Activated CD8-positive, alpha-beta T cell treated with anti-CD3 and anti-CD28 coated beads, Interleukin-2, amount 10 ng/mL, durations not matched to agents 7 days and 5 days (primary cell): ENCODE results near the gene WWC2. TPM values are rescaled to one million over a fixed set of nuclear protein-coding genes. Genes with fewer than 3 reads are reported as not detected.

Experiments used
- ATAC-seq: fragments of 150-1000 bp; cut with Tn5 transposase; one replicate; pipeline ENCODE4 v1.10.0; 2021; ENCODE audit warnings: moderate library complexity
- CTCF ChIA-PET: fragments of 350-600 bp; sonication (Branson Sonifier 250); formaldehyde crosslinking; loops from one replicate; lab custom pipeline; 2021; ENCODE audit warnings: antibody characterized with exemption; lab: Charles Lee
- POLR2A ChIA-PET: fragments of 350-600 bp; sonication (Branson Sonifier 250); formaldehyde crosslinking; loops from one replicate; lab custom pipeline; 2021; ENCODE audit warnings: antibody characterized with exemption; lab: Charles Lee
- DNase-seq: peaks from one replicate; pipeline ENCODE4 v3.0.0-alpha.2; 2020
- H3K27ac Mint-ChIP-seq: one replicate; pipeline ENCODE4 v1.8.0; 2021; ENCODE audit warnings: mild to moderate bottlenecking, mixed read lengths
- H3K27me3 Mint-ChIP-seq: one replicate; pipeline ENCODE4 v1.8.0; 2021; ENCODE audit warnings: low read depth, mixed read lengths
- H3K36me3 Mint-ChIP-seq: one replicate; pipeline ENCODE4 v1.8.0; 2021; ENCODE audit warnings: low read depth, mixed read lengths
- H3K4me1 Mint-ChIP-seq: one replicate; pipeline ENCODE4 v1.8.0; 2021; ENCODE audit warnings: low read depth, mixed read lengths
- H3K4me3 Mint-ChIP-seq: one replicate; pipeline ENCODE4 v1.8.0; 2021; ENCODE audit warnings: mild to moderate bottlenecking, mixed read lengths
- H3K9me3 Mint-ChIP-seq: one replicate; pipeline ENCODE4 v1.8.0; 2022; ENCODE audit warnings: mixed read lengths; ENCODE audit not compliant: insufficient read depth
- total RNA-seq, 2 experiments: library from RNA; stranded (reverse); gene quantifications; one replicate each; pipeline ENCODE4 v1.2.3, GENCODE V29; 2021

The WWC2 gene
- total RNA-seq, 2 experiments from 2014 or later: 0.21 TPM

DNA sequence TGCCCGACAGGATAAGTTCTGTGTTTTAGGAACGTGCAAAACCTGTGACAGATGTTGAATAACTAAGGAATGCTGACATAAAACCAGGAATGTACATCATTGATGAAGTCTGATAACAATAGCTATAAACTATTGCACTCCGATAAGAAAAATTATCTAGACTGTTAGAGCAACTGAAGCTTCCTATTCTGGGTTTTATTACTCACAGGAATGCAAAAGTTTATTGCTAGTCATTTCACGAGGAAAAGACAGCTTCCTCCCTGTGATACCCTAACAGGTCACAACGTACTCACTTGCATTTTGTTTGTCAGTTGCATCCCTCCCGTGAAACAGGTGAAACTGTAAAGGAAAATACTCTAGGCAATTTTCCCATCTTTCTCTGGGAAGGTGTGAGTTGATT, 155.1 kb downstream of the WWC2 start:
- Mint-ChIP-seq H3K27ac (no peak overlapping the region), H3K4me3 (no peak overlapping the region), H3K27me3 (peaks cover 2% of the 10 kb centered on the region), H3K36me3 (no peaks in the 10 kb centered on the region), H3K4me1 (no peaks in the 10 kb centered on the region), H3K9me3 (no peaks in the 10 kb centered on the region)
- ATAC-seq (no peak), DNase-seq (no peak)
- CTCF ChIA-PET: interaction anchor here (0.8 to 2.4 kb wide), 4 partner anchors 7 to 316 kb away, joined by 3 to 13 read pairs (median 6); no protein-coding TSS in a partner anchor
- POLR2A ChIA-PET: no interaction called here

DNA sequence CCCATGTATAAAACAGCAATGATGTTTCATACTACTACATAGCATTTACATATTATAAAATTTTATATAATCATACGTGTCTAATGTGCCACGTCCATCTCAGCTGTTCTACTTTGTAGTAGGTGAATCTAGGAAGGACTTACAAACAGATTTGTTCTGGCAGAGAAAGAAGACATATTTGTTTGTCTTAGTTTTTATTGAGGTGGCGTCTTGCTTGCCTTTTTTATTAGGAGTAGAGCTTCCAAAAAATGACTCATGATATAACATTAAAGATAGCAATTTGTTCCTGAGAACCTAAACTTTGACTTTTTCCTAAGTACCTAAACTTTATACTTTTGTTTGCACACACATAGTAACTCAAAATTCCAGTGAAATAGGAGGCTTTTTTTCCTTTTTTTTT, 156.4 kb downstream of the WWC2 start:
- no peaks in the 10 kb centered on the region for H3K36me3 Mint-ChIP-seq
- CTCF ChIA-PET: interaction anchor here (0.7 to 2.7 kb wide), 2 partner anchors 181 to 317 kb away, joined by 3 to 13 read pairs; no protein-coding TSS in a partner anchor
- H3K27ac Mint-ChIP-seq: no peak overlapping the region
- no peak for ATAC-seq
- peaks cover 4% of the 10 kb centered on the region for H3K27me3 Mint-ChIP-seq
- no peak for DNase-seq
- POLR2A ChIA-PET: interaction anchor here (0.7 kb wide), 1 partner anchor 1221 kb away, joined by 3 read pairs; no protein-coding TSS in a partner anchor
- H3K9me3 Mint-ChIP-seq: no peaks in the 10 kb centered on the region
- no peaks in the 10 kb centered on the region for H3K4me1 Mint-ChIP-seq
- H3K4me3 Mint-ChIP-seq: no peak overlapping the region

DNA sequence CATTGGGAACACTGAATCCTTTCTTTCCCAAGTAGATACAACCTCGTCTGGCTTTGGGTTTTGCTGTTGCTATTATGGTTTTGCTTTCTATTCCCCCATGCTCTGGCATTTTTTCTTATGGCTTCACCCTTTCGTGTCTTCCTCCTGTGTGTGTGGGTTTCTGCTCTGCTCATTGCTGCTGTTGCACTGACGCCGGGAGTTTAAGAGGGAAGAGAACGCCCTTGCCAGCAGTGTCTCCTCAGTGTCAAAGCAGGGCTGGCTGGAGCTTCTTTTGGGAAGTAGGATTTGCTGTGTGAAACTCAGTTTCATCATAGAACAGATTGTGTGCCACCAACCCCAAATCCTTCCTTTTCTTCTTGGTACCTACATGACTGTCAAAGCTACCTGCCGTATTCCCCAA, 157.3 kb downstream of the WWC2 start:
- POLR2A ChIA-PET: interaction anchor here (0.6 to 0.7 kb wide), 2 partner anchors 45 to 245 kb away, joined by 4 read pairs; no protein-coding TSS in a partner anchor
- no peak for ATAC-seq
- Mint-ChIP-seq H3K9me3 (no peaks in the 10 kb centered on the region), H3K27me3 (peaks cover 5% of the 10 kb centered on the region), H3K36me3 (no peaks in the 10 kb centered on the region), H3K4me1 (no peaks in the 10 kb centered on the region), H3K4me3 (no peak overlapping the region), H3K27ac (no peak overlapping the region)
- CTCF ChIA-PET: interaction anchor here (0.8 to 2.7 kb wide), 9 partner anchors 13 to 338 kb away, joined by 3 to 13 read pairs (median 4); no protein-coding TSS in a partner anchor
- no peak for DNase-seq

DNA sequence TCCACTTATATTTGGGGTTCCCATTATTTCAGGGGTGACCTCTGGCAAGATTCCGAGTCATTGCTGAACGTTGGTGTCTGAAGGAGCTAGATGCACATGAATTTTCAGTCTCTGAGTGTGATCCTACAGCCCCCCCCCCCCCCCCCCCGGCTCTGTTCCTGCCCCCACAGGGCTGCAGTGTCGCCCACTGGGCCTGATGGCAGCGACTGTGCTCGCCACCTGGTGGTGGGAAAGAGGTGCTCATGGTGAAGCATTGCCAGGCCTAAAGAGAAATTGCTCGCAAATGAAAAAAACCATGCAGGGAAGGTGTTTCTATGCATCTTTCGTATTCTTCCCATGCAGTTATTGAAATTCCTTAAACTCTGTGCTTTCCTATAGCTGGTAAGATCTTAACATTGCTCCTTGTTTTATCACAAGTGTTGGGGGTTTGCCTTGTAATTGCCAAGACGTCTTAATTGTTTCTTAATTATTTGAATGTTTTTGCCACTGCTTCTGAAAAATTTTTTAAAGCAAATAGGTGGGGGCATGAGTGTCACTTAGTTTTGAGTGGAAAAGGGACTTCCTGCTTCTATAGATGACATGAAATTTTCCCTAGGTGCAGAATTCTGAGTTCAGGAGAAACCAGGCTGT, 157.8 kb downstream of the WWC2 start:
- peak; percentile 59 for DNase-seq
- Mint-ChIP-seq H3K4me1 (no peaks in the 10 kb centered on the region), H3K27ac (no peak overlapping the region), H3K9me3 (no peaks in the 10 kb centered on the region), H3K27me3 (peaks cover 5% of the 10 kb centered on the region), H3K4me3 (no peak overlapping the region), H3K36me3 (no peaks in the 10 kb centered on the region)
- ATAC-seq: peak; percentile 57
- ChIA-PET CTCF (interaction anchor here (0.8 to 2.7 kb wide), 10 partner anchors 14 to 339 kb away, joined by 3 to 13 read pairs (median 4); no protein-coding TSS in a partner anchor), POLR2A (interaction anchor here (0.6 to 0.7 kb wide), 2 partner anchors 45 to 246 kb away, joined by 4 read pairs; no protein-coding TSS in a partner anchor)

DNA sequence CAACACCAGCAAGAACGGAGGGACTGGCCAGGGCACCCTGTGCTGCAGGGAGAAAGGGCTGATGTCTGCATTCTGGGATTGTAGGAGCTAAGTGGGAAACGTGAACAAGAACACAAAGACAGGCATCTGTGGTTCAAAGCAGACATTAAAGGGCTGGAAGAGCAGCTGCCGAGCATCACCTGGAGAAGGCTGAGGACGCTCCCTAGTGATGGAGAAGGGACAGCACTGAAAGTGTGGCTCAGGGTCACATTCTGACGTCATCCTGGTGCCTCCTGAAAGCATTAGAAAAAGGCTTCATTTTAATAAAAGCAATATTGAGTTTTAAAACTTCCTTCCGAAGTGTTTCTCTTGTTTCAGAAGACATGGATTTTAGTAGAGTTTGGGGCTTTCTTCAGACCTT, 158.8 kb downstream of the WWC2 start:
- ChIA-PET CTCF (interaction anchor here (0.9 to 1.1 kb wide), 2 partner anchors 9 to 77 kb away, joined by 3 read pairs; no protein-coding TSS in a partner anchor), POLR2A (no interaction called here)
- ATAC-seq (no peak), DNase-seq (no peak)
- H3K9me3 Mint-ChIP-seq: no peaks in the 10 kb centered on the region
- peaks cover 5% of the 10 kb centered on the region for H3K27me3 Mint-ChIP-seq
- H3K36me3 Mint-ChIP-seq: no peaks in the 10 kb centered on the region
- no peak overlapping the region for H3K27ac Mint-ChIP-seq
- no peak overlapping the region for H3K4me3 Mint-ChIP-seq
- peaks cover 6% of the 10 kb centered on the region for H3K4me1 Mint-ChIP-seq

DNA sequence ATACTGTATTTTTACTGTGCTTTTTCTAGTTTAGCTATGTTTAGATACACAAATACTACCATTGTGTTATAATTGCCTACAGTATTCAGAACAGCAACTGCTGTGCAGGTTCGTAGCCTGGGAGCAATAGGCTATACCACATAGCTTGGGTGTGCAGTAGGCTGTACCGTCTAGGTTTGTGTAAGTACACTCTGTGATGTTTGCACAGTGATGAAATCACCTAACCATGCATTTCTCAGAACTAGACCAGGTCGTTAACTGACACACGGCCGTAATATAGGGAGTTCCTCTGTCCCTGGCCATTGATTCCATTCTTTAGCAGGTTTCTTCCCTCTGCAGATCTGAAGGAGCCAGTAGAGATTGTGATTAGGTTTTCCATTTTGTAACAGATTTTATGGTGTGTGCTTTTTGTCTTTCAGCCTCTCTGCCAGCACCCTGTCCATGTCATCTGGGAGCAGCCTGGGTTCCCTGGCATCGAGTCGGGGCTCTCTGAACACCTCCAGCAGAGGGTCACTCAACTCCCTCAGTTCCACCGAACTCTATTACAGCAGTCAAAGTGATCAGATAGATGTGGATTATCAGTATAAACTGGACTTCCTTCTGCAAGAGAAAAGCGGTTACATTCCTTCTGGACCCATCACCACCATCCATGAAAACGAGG, 161.6 kb downstream of the WWC2 start:
- DNase-seq (no peak), ATAC-seq (no peak)
- Mint-ChIP-seq H3K4me1 (peaks cover 6% of the 10 kb centered on the region), H3K27me3 (peaks cover 8% of the 10 kb centered on the region), H3K36me3 (no peaks in the 10 kb centered on the region), H3K4me3 (no peak overlapping the region), H3K27ac (no peak overlapping the region), H3K9me3 (no peaks in the 10 kb centered on the region)
- CTCF ChIA-PET: interaction anchor here (0.7 to 4.9 kb wide), 5 partner anchors 11 to 321 kb away, joined by 3 to 74 read pairs (median 3); no protein-coding TSS in a partner anchor
- POLR2A ChIA-PET: no interaction called here

DNA sequence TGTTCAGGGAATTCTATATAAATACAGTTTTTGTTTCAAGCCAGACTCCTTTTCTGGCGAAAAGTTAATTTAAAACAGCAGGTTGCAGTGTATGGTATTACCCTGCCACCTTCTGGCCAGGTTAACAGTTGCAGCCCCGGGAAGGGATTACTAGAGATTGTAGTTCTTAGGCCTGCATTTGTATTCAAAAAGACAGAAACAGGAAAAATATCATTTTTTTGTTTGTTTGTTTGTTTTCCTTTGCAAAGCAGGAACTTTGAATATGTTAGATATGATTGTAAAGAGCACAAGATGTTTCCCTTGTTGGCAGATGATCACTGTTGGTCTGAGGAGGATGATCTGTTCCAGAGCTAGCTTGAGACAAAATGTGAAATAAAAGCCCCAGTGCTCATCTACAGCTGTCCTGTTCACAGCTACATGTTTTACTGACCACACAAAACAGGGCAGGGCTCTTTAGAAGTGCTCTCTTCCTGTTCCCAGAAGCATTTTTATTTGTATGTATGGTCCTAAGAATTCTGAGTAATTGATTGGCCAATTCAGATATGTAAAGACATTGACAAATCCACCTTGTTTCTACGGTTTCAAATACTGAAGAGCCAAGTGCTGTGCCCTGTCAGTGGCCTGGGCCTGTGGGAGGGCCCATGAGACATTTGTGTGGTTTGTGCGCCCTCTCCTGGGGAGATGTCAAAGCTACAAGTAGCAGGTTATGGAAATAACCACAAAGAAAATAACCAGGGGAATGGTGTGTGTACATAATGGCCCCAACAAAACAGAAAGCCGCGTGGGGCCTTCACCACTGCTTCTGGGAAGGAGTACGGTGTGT, 163.1 kb downstream of the WWC2 start:
- ChIA-PET POLR2A (no interaction called here), CTCF (interaction anchor here (0.6 to 4.9 kb wide), 32 partner anchors 8 to 453 kb away, joined by 3 to 74 read pairs (median 4); partner anchors contain the start of gene CDKN2AIP)
- Mint-ChIP-seq H3K27ac (no peak overlapping the region), H3K36me3 (no peaks in the 10 kb centered on the region), H3K27me3 (peaks cover 8% of the 10 kb centered on the region), H3K4me3 (no peak overlapping the region), H3K9me3 (no peaks in the 10 kb centered on the region), H3K4me1 (peaks cover 6% of the 10 kb centered on the region)
- peak; percentile 83 for DNase-seq
- ATAC-seq: peak; percentile 95

DNA sequence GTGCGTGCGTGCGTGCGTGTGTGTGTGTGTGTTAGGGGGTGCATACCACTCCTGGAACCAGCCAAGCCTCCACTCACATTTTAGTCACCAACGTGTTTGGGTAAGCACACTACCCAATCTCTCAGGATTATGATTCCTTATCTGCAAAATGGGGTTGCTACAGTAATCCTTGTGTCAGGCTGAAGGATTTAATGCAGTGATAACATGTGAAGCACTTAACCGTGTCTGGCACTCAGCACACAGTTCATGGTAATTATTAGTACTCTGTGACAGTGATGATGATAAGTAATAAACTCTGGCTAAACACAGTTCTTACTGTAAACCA, 163.7 kb downstream of the WWC2 start:
- Mint-ChIP-seq H3K36me3 (no peaks in the 10 kb centered on the region), H3K27me3 (peaks cover 8% of the 10 kb centered on the region), H3K27ac (no peak overlapping the region), H3K4me1 (peaks cover 6% of the 10 kb centered on the region), H3K9me3 (no peaks in the 10 kb centered on the region), H3K4me3 (no peak overlapping the region)
- POLR2A ChIA-PET: no interaction called here
- DNase-seq (no peak), ATAC-seq (no peak)
- CTCF ChIA-PET: interaction anchor here (0.6 to 4.9 kb wide), 24 partner anchors 9 to 454 kb away, joined by 3 to 74 read pairs (median 5); partner anchors contain the start of gene CDKN2AIP

DNA sequence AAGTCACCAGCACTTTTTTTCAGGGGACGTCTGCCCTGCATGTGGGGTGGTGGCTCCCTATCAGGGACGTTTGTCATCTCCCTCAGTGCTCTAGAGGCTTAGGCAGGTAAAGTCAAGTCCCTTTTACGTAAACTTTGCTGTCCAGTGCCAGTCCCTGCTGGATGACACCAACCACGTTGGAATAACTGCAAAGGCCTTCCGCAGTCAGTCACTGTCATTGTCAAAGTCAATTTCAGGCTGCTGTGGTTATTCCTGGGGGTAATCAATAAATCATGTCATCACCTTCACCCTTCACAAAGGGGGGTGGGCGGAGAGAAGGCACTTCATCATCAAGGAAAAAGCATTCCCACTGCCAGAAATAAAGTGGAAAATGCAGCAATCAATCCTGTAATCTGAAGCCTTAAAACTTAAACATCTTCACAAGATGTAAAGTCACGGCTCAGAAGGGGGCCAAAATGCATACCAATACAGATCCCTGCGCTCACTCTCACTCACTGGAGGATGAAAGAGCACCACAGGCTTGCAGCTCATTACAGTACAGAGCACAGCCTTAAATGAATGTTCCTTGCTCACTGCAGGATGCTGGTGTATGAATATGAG, 164.8 kb downstream of the WWC2 start:
- POLR2A ChIA-PET: no interaction called here
- DNase-seq (no peak), ATAC-seq (no peak)
- H3K36me3 Mint-ChIP-seq: no peaks in the 10 kb centered on the region
- CTCF ChIA-PET: interaction anchor here (1.9 to 4.9 kb wide), 3 partner anchors 143 to 325 kb away, joined by 7 to 74 read pairs (median 47); no protein-coding TSS in a partner anchor
- peaks cover 6% of the 10 kb centered on the region for H3K4me1 Mint-ChIP-seq
- no peak overlapping the region for H3K27ac Mint-ChIP-seq
- H3K9me3 Mint-ChIP-seq: no peaks in the 10 kb centered on the region
- H3K27me3 Mint-ChIP-seq: peaks cover 10% of the 10 kb centered on the region
- no peak overlapping the region for H3K4me3 Mint-ChIP-seq

DNA sequence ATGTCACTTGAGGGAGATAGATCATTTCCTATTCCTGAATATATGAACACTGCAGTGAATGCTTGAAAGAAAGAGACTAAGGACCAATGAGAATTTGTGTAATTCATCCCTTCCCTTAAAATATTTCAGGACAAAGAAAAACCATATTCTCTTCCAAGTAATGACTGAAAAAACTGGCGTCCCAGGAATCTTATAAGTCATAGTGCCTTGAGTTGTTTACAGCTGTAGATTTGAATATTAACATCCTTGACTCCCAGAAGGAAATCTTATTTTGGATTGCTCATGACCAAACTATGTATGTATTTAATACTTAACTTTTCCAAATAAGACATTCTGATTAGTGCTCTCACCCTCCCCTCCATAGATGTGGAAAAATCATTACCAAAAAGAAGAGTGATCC, 165.6 kb downstream of the WWC2 start:
- POLR2A ChIA-PET: no interaction called here
- DNase-seq: no peak
- no peak for ATAC-seq
- Mint-ChIP-seq H3K4me1 (peaks cover 6% of the 10 kb centered on the region), H3K27me3 (peaks cover 10% of the 10 kb centered on the region), H3K36me3 (no peaks in the 10 kb centered on the region), H3K9me3 (no peaks in the 10 kb centered on the region), H3K4me3 (no peak overlapping the region), H3K27ac (no peak overlapping the region)
- CTCF ChIA-PET: interaction anchor here (1.1 to 1.5 kb wide), 3 partner anchors 143 to 326 kb away, joined by 3 to 5 read pairs (median 3); no protein-coding TSS in a partner anchor

DNA sequence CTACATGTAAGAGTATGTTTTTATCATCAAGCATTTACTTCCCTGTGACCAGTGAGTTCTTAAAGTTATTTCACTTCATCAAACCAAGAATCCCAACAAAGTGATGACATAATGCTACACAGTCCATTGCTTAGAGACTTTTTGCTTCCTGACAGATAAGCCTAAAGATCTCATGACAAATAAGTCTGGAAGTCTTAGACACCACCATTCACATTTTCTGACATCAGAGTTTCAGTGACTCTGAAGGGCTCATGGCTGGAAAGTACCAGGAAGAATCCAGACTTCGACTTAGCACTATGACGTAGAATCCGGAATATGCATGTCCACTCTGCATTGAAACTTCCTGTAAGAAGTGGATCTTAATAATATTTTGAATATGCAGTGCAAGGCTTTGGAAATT, 167.3 kb downstream of the WWC2 start:
- Mint-ChIP-seq H3K4me3 (no peak overlapping the region), H3K27ac (no peak overlapping the region), H3K9me3 (no peaks in the 10 kb centered on the region), H3K4me1 (peaks cover 6% of the 10 kb centered on the region), H3K36me3 (no peaks in the 10 kb centered on the region), H3K27me3 (peaks cover 5% of the 10 kb centered on the region)
- DNase-seq (no peak), ATAC-seq (no peak)
- POLR2A ChIA-PET: no interaction called here
- CTCF ChIA-PET: interaction anchor here (1.1 to 1.5 kb wide), 3 partner anchors 8 to 329 kb away, joined by 3 read pairs; no protein-coding TSS in a partner anchor
